GM19099 (cell line): ENCODE results near the gene TCF7L2.

Experiments used
- POLR2A ChIP-seq: IDR thresholded peaks from 3 replicates; pipeline ENCODE4 v1.6.1; 2011; ENCODE audit warnings: low read depth; ENCODE audit not compliant: insufficient read length; ENCODE audit errors: extremely low read depth

TCF7L2 gene

DNA sequence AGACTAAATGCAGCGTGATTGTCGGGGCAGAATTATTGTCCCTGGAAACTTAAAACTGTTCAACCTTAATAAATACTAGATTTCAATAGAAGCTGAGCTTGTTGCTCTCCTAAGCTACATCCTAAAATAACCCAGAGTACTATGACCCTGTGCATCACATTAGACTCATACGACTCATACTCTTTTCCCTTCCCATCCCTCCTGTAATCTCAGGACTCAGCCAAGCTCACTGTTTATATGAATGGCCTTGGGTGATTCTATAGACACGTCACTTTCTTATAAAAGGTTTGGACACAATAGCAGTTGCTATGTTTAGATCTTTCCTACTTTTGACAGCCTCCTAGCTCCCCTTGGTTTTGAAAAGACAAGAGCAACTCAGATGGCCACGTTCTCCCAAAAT lies 17.2 kb downstream of the TCF7L2 start:
- TF ChIP-seq POLR2A: no peak

DNA sequence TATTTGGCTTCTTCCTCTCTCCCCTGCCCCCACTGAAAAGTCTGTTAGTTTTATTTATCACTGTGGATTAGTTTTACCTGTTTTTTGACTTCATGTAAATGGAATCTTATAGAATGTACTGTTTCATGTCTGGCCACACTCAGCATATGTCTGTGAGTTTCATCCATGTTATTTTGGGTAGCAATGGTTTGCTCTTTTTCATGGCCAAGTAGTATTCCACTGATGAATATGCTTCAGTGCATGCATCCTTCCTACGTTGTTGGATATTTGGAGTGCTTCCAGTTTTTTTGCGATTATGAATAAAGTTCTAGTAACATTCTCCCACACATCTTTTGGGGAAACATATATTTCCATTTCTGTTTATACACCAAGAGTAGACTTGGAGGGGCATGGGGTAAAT lies 19.1 kb downstream of the TCF7L2 start:
- TF ChIP-seq POLR2A: no peak

DNA sequence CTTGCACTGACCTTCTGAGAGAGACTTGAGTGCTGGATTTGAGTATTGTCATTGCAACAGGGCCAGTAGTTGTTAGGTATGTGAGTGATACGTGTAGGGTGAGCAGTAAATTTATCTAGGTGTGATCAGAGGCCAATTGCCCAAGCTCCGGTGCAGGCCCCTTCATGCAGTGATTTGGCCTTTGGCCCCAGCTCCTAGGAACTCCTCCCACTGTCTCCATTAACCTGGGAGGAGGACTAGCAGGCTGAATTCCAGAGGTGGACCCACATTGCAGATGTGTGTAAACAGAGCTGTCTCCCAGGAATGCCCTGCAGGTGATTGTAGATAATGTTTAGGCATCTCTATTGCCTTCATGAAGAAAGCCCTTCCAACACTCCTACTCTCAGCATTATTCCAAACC lies 19.5 kb downstream of the TCF7L2 start:
- no peak for TF ChIP-seq POLR2A

GRCh38 chr10:112970021-112970420 lies 20.0 kb downstream of the TCF7L2 start:
- no peak for TF ChIP-seq POLR2A

- TF ChIP-seq POLR2A: no peak
Measured at GRCh38 chr10:112972606-112973005, 22.6 kb downstream of the TCF7L2 start.

DNA sequence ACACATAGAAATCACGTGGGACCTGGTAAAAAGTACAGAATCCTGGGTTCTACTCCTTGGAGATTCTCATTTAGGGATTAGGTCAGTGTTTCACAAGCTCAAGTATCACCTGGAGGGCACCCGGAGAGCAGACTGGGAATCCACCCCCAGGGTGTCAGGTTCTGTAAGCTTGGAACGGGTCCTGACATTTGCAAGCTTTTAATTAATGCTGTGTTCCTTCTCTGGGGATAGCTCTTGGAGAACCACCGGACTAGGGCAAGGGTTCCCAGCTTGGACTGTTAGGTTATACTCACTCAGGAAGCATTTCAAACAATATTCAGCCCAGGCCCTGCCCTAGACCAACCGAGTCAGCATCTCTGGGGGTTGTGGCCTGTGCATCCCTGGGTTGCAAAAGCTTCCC lies 23.0 kb downstream of the TCF7L2 start:
- TF ChIP-seq POLR2A: no peak

DNA sequence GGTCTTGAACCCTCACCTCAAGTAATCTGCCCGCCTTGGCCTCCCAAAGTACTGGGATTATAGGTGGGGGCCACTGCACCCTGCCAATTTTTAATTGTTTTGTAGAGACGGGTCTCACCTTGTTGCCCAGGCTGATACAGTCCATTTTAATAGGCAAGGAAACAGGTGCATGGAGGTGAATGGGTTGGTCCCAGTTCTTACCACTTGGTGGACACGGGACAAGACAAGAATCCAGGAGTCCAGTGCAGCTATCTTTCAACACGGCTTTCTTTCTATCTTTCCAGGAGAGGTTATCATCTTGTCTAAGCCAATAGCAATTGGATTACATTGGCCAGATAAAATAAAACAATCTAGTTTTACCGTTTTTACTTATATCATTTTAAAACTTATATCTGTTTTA lies 23.8 kb downstream of the TCF7L2 start:
- TF ChIP-seq POLR2A: no peak

DNA sequence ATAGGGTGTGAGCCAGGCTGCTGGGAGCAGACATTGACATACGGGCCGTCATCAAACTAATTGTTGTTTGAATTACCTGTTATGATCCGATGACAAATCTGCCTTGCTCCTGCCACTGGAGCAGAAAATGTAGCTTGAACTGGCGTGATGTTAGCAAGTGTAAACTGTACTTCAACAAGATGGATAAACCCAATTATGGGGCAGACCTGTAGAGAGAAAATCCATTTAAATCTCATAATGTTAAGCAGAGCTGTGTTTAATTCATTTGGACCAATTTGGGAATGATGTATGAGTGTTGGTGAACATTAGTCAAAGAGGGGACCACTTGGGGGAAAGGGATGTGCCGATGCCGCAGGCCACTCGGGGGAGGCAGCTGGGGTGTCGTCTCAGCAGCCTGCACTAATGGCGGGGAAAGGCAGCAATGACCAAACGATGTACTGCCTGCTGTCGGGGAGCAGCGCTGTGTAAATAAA lies 27.4 kb downstream of the TCF7L2 start:
- no peak for TF ChIP-seq POLR2A

DNA sequence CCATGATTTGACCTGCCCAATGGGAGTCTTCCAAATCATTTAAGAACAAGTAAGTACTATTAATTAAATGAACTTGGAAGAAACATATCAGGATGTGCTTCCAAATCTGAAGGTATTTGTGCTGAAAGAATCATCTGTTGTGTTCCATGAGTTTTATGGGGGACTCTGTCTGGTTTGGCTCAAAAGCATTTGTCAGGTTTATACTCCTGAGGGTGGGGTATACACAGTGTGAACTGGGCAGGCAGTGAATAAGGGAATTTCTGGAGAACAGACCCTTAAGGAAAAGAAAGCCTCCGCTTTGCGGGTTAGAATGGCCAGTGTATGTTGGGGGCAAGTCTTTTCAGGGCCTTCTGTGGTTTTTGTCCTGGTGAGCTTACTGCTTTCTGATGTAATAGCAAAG lies 29.9 kb downstream of the TCF7L2 start:
- no peak for TF ChIP-seq POLR2A

GRCh38 chr10:112980937-112981336 lies 30.9 kb downstream of the TCF7L2 start:
- TF ChIP-seq POLR2A: no peak

GRCh38 chr10:112981553-112981952 lies 31.5 kb downstream of the TCF7L2 start:
- no peak for TF ChIP-seq POLR2A

DNA sequence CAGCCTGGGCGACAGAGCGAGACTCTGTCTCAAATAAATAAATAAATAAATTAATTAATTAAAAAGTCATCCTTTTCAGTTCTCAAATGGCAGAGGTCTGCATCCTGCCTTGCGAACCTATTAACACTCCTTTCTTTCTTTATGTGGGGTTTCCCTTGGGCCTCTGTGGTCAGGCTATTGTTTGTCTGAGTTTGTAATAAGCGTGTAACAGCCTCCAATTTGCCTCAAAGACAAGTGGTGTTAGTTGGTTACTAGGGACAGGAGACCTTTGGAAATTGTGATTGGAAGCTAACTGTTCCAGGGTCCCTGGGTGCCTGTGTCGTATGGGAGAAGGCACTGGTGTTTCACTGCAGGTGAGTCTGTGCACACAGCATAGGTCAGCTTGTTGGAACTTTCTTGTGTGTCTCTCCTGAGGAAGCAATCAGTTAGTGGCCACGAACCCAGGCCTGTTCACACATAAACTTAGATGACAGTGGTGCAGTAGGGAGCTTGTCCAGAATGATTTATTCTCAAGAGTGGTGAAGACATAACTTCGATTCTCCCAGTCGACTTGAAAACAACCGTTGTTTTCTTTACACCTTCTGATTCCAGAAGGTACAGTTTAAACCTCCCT lies 33.5 kb downstream of the TCF7L2 start:
- TF ChIP-seq POLR2A: no peak

- no peak for TF ChIP-seq POLR2A
Measured at GRCh38 chr10:112984756-112985155, 34.7 kb downstream of the TCF7L2 start.

- TF ChIP-seq POLR2A: no peak
Measured at GRCh38 chr10:112985690-112986543, 35.9 kb downstream of the TCF7L2 start.

DNA sequence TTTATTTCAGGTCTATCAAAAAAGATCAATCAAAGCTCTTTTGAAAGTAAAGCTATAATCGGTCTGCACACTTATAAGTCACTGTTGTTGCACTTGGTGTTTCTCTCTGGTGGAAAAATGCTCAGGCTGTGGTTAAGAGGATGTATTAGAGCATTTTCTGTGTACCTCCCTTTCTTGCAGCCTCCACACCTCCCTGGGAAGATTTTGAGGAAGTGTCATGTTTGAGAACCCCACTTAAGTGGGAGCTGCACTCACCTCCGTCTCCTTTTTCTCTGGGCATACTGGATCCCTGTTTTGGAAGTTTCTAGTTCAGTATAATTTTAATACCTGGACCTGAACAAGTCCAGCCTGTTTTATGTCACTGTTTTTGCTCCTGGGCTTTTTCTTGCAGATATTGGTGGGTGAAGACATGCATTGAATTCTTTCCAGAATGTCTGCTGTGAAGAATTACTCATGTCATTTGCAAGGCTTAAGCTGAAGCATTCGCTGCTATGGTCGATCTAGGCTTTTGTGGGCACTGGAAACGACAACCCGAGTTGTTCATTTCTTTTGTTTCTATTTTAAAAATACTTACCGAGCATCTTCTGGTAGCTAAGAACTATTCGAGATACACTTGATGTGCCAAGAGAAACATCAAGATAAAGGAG lies 36.6 kb downstream of the TCF7L2 start:
- TF ChIP-seq POLR2A: no peak
